ENCODE data around the gene RPS19.

The RPS19 gene

GRCh38 chr19:41859618-41860418 is at the start of gene RPS19:
TSS of gene RPS19 (plus strand) at chr19:41860255. CDS start at chr19:41860775, 520 bp downstream.
- peak; percentile 98 for DNase-seq

- no peak for DNase-seq
These were observed 49.8 kb upstream of the RPS19 start for GRCh38 chr19:41810301-41810700.

GRCh38 chr19:41811036-41811435 is 49.0 kb upstream of the RPS19 start:
- no peak for DNase-seq

- DNase-seq, result no peak
These were observed 48.1 kb upstream of the RPS19 start for GRCh38 chr19:41811981-41812380.

- DNase-seq, result no peak
These were observed 46.1 kb upstream of the RPS19 start for GRCh38 chr19:41813911-41814310.

GRCh38 chr19:41815301-41815700 is 44.8 kb upstream of the RPS19 start:
- DNase-seq, result no peak

- no peak for DNase-seq
These were observed 43.3 kb upstream of the RPS19 start for GRCh38 chr19:41816761-41817160.

GRCh38 chr19:41821003-41821735 is 38.9 kb upstream of the RPS19 start:
- peak; percentile 10 for DNase-seq

GRCh38 chr19:41837981-41838708 is 21.9 kb upstream of the RPS19 start:
- no peak for DNase-seq

- no peak for DNase-seq
These were observed 20.8 kb upstream of the RPS19 start for GRCh38 chr19:41839211-41839610.

GRCh38 chr19:41843371-41843770 is 16.7 kb upstream of the RPS19 start:
- DNase-seq, result no peak

- no peak for DNase-seq
These were observed 15.5 kb upstream of the RPS19 start, which contains the start of gene LYPD4 for GRCh38 chr19:41844601-41845000. TSS of gene LYPD4 (minus strand) at chr19:41844683. CDS start at chr19:41839285, 5,398 bp downstream.

GRCh38 chr19:41845001-41845050 is 15.2 kb upstream of the RPS19 start, which contains the start of gene DMRTC2:
TSS of gene DMRTC2 (plus strand) at chr19:41845042. CDS start at chr19:41847429, 2,387 bp downstream.
- DNase-seq, result no peak

GRCh38 chr19:41845051-41845590 is 14.9 kb upstream of the RPS19 start:
- no peak for DNase-seq

- no peak for DNase-seq
These were observed 12.5 kb upstream of the RPS19 start for GRCh38 chr19:41847351-41848105.

- no peak for DNase-seq
These were observed 11.4 kb upstream of the RPS19 start for GRCh38 chr19:41848666-41849065.

GRCh38 chr19:41849067-41849466 is 11.0 kb upstream of the RPS19 start:
- DNase-seq, result no peak

GRCh38 chr19:41850381-41850780 is 9.7 kb upstream of the RPS19 start:
- DNase-seq, result no peak

GRCh38 chr19:41851456-41851855 is 8.6 kb upstream of the RPS19 start:
- DNase-seq, result no peak

GRCh38 chr19:41853344-41853743 is 6.7 kb upstream of the RPS19 start:
- no peak for DNase-seq

- DNase-seq, result no peak
These were observed 6.3 kb upstream of the RPS19 start for GRCh38 chr19:41853768-41854167.

- DNase-seq, result no peak
These were observed 840 bp upstream of the RPS19 start for GRCh38 chr19:41859213-41859617.
